DLD1 (cell line): Measurements from ENCODE around the gene ZNF638.
"Not testable (repeated sequence)": the region's sequence is repeated elsewhere in the genome, so short reads cannot be mapped to it uniquely, and the experiment has no call there.

Experiments used
- in situ Hi-C: cut with HindIII; loops from 2 replicates; pipeline ENCODE4 v1.10.0; 2017; ENCODE audit warnings: low sequenced_read_pairs

Gene ZNF638

GRCh38 chr2:71393216-71393615 is 61.6 kb downstream of the ZNF638 start:
- in situ Hi-C loops: loop anchor here (10.0 kb wide), 1 partner anchor 248 kb away; no protein-coding TSS in a partner anchor

DNA sequence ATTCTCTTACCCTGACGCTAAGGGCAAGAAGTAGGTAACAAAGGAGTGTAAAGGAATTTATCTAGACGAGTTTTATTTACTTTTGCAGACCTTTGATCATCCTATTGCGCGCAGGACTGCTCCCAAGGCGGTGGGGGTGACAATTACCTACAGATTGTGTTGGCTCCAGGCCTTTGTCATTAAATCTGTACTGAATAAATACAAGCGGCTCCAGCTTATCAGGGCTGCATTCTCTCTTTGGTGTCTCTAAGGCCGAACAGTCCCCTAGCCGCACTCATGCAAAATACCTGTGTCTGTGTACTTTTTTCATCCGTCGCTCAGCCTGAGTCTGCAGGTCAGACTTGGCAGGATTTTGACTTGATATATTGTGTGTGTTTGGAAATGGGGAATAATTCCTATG is 63.9 kb downstream of the ZNF638 start:
- in situ Hi-C loops: loop anchor here (10.0 kb wide), 1 partner anchor 251 kb away; no protein-coding TSS in a partner anchor

DNA sequence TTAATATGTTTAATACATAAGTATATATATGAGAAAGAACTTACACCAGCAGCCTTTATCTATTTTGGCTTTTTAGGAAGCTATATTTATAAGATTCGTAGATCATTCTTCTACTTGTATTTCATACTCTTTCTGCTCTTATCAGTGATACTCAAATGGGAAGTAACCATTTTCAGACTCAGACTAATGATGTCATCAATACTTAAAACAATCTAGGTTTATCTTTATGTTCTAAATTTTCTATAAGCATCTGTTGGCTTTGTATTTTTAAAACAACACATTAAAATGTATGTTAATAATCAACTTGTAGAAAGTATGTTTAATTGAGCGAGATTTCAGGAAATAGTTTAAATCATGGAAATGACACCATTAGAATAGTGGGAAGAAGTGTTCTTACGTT is 70.8 kb downstream of the ZNF638 start:
- in situ Hi-C loops: no loop called here

- in situ Hi-C loops: no loop called here
Measured at GRCh38 chr2:71409611-71410010, 78.0 kb downstream of the ZNF638 start.

- in situ Hi-C loops: no loop called here
Measured at GRCh38 chr2:71410696-71411095, 79.1 kb downstream of the ZNF638 start.

GRCh38 chr2:71416866-71417265 is 85.3 kb downstream of the ZNF638 start:
- in situ Hi-C loops: not testable (repeated sequence)

DNA sequence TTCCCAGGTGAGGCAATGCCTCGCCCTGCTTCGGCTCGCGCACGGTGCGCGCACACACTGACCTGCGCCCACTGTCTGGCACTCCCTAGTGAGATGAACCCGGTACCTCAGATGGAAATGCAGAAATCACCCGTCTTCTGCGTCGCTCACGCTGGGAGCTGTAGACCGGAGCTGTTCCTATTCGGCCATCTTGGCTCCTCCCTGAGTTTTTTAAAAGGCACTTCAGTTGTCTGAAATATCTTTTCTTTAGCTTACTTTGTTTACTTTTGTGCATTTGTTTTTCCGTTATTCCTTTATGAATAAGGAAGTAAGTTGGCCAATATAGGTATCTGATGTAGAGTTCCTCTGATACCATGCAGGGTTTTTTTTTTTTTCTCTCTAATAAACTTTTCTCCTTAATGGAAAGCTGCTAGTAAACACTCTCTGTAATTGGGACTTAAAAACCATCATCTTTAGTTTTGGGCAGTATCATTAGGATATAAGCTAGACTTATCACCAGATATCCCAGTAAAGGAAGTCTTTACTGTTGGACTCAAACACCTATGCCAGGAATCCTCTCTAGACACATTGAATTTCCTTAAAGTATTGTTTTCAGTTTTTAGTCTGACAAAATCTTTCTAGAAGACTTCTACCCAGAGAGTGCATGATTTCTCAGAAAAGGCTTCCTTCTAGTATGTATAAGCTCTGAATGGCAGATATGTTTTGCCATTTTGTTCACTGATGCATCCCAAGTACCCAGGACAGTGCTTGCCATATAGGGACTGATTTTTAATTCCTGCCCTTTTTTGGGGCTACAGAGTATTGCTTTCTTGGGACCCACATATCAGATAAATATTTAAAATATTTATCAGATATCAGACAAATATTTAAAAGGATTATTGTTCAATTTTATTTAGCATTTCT is 86.0 kb downstream of the ZNF638 start:
- in situ Hi-C loops: no loop called here

DNA sequence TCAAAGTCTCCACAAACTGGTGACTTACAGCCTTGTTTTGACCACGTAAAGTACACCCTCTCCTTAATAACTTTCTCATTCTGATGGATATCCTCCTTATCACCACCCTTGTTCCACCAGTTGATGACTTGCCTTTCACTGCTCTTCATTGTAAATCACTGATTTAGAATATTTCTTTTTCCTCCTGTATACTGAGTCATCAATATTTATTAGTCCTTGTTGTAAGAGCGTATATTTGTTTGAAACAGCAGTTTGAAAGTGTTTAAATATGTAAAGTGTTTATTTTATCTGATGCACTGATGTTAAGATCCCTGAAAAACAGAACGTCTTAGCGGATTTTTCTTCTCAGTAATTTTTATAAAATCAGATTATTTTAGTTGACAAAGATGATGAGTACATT is 87.6 kb downstream of the ZNF638 start:
- in situ Hi-C loops: no loop called here

GRCh38 chr2:71419976-71420375 is 88.4 kb downstream of the ZNF638 start:
- in situ Hi-C loops: no loop called here

- in situ Hi-C loops: no loop called here
Measured at GRCh38 chr2:71422786-71423185, 91.2 kb downstream of the ZNF638 start.

- in situ Hi-C loops: no loop called here
Measured at GRCh38 chr2:71423817-71424420, 92.3 kb downstream of the ZNF638 start.

DNA sequence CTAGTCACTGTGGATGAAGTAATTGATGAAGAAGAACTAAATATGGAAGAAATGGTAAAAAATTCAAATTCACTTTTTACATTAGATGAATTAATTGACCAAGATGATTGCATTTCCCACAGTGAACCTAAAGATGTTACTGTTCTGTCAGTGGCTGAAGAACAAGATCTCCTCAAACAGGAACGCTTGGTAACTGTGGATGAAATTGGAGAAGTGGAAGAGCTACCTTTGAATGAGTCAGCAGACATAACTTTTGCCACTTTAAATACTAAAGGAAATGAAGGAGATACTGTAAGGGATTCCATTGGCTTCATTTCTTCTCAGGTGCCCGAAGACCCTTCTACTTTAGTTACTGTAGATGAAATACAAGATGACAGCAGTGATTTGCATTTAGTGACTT is 95.1 kb downstream of the ZNF638 start:
- in situ Hi-C loops: no loop called here

DNA sequence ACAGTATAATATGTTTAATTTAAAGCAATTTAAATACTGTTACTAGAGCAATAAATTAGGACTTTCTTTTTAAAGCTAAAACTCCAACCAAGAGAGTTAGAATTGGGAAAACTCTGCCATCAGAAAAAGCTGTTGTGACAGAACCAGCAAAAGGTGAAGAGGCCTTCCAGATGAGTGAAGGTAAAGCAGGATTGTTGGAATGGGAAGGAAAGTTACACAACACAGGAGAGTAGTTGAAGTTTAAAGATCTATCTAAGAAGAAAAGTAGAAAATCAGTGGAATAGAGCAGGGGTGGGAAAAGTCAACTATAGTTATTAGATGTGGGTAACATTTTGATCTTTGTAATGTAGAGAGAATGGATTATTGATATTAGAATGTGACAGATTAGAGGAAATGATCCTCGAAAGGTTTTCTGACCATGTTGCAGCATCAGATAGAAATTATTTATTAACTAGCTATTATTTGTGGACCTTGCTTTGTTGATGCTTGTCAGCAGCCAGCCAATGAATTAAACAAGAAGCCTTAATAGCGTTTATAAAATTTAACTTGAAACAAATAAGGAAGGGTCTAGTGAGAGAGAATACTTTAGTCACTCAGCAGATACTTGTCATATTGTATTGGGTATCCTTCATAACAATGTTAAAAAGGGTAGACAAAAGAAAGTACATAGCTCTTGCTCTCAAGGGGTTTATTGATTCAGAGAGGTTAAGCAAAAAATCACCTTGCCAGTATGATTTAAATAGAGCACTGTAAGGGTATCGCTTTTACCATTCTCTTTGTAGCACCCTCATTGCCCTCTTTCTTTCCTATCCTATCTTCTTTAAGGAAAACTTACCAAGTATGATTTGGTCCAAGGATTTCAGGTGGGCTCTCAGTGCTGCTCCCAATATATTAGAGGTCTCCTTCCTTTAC is 97.1 kb downstream of the ZNF638 start:
- in situ Hi-C loops: no loop called here

DNA sequence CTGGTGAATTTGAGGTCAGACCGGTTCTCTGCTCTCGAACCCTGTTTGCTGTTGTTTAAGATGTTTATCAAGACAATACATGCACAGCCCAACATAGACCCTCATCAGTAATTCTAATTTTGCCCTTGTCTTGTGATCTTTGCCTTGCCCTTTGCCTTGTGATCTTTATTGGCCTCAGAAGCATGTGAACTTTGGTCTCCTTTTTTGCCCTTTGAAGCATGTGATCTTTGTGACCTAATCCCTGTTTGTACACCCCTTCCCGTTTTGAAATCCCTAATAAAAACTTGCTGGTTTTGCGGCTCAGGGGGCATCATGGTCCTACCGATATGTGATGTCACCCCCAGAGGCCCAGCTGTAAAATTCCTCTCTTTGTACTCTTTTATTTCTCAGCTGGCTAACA is 113.6 kb downstream of the ZNF638 start:
- in situ Hi-C loops: not testable (repeated sequence)

DNA sequence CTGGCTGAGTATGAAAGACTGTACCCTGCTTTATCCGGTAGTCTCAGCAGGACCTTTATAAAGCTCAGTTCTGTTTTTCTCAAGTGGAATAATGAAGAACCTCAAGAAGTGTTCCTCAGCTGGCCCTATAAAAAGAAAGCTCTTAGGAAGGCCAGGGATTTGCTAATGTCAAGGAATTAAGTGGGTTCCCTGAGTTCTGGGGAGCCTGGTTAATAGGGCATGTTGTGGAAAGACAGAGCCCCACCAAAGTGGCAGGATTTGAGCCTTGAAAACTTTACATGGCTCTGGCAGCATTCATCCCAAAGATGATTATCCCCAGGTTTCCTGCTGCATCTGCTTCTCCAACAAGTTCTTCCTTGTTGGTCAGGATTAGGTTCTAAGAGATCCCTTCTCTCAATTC is 114.9 kb downstream of the ZNF638 start:
- in situ Hi-C loops: no loop called here

- in situ Hi-C loops: no loop called here
Measured at GRCh38 chr2:71449343-71449742, 117.8 kb downstream of the ZNF638 start.

GRCh38 chr2:71451705-71452104 is 120.1 kb downstream of the ZNF638 start:
- in situ Hi-C loops: no loop called here

DNA sequence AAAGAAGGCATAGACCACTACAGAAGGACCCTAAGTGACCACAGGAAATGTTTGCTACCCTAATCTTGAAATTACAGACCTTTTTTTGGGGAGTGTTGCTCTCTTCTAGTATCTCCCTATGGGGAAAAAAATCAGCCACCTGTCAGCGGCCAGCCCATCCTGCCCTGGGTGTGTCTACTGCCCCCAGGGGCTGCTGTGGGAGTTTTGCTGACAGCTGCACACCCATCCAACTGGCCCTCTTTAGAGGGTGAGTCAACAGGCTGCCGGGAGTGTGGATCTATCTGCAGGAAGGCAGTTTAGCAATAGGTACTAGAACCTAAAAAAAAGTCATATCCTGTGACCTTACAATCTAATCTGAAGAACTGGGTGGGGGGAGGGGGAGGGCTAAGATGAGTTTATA is 121.0 kb downstream of the ZNF638 start:
- in situ Hi-C loops: no loop called here

DNA sequence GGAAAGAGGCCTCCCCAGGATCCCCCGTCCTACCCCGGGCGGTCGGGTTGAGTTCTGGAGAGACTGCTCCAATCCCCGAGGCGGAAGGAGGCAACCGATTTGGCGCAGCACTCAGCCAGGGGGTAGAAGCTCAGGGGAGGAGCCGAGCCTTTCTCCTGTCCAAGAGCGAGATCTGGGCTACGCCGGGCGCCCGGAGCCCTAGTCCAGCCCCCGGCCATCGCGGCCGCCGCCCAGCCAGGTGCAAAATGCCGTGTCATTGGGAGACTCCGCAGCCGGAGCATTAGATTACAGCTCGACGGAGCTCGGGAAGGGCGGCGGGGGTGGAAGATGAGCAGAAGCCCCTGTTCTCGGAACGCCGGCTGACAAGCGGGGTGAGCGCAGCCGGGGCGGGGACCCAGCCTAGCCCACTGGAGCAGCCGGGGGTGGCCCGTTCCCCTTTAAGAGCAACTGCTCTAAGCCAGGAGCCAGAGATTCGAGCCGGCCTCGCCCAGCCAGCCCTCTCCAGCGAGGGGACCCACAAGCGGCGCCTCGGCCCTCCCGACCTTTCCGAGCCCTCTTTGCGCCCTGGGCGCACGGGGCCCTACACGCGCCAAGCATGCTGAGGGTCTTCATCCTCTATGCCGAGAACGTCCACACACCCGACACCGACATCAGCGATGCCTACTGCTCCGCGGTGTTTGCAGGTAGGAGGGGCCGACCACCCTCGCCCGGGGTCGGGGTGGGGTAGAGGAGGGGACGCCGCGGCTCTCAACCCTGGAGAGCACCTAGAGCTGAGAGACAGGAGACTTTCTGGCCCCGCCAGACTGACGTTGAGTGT is 122.0 kb downstream of the ZNF638 start, which contains the start of gene DYSF:
Gene DYSF, plus strand, starts transcription at position 158 of the 817 bp plus-strand sequence.
- in situ Hi-C loops: no loop called here
